ENCODE measurements around the gene OR2D2.
"Not testable (repeated sequence)": the region's sequence is repeated elsewhere in the genome, so short reads cannot be mapped to it uniquely, and the experiment has no call there.

The OR2D2 gene

GRCh38 chr11:6888830-6889229 lies 3.5 kb downstream of the OR2D2 start:
- DNase-seq (ENCODE audit: low spot score): no peak
- in situ Hi-C loops (cut with MboI; ENCODE audit: low pct_unique_long_range_greater_than_20kb, low sequenced_read_pairs, unreplicated experiment): no loop called here
- TF ChIP-seq CTCF (IDR thresholded peaks at IDR 0.05; ENCODE audit: extremely low read depth, insufficient read depth, missing control alignments): no peak

GRCh38 chr11:6887711-6888110 lies 4.6 kb downstream of the OR2D2 start:
- in situ Hi-C loops (cut with MboI; ENCODE audit: low pct_unique_long_range_greater_than_20kb, low sequenced_read_pairs, unreplicated experiment): not testable (repeated sequence)

GRCh38 chr11:6882751-6883150 lies 9.5 kb downstream of the OR2D2 start:
- DNase-seq (ENCODE audit: low spot score): no peak
- in situ Hi-C loops (cut with MboI; ENCODE audit: low pct_unique_long_range_greater_than_20kb, low sequenced_read_pairs, unreplicated experiment): no loop called here
- no peak for TF ChIP-seq CTCF (IDR thresholded peaks at IDR 0.05; ENCODE audit: extremely low read depth, insufficient read depth, missing control alignments)

More at GRCh38 chr11:6887711-6888110, 4.6 kb downstream of the OR2D2 start:
- DNase-seq (ENCODE audit: low spot score): not testable (repeated sequence)

DNA sequence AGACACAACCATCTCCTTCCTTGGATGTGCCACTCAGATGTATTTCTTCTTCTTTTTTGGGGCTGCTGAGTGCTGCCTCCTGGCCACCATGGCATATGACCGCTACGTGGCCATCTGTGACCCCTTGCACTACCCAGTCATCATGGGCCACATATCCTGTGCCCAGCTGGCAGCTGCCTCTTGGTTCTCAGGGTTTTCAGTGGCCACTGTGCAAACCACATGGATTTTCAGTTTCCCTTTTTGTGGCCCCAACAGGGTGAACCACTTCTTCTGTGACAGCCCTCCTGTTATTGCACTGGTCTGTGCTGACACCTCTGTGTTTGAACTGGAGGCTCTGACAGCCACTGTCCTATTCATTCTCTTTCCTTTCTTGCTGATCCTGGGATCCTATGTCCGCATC lies 15.4 kb downstream of the OR2D2 start:
- TF ChIP-seq CTCF (IDR thresholded peaks at IDR 0.05; ENCODE audit: extremely low read depth, insufficient read depth, missing control alignments): no peak
- no peak for DNase-seq (ENCODE audit: low spot score)
- in situ Hi-C loops (cut with MboI; ENCODE audit: low pct_unique_long_range_greater_than_20kb, low sequenced_read_pairs, unreplicated experiment): no loop called here

GRCh38 chr11:6876325-6876724 lies 16.0 kb downstream of the OR2D2 start, which contains the start of gene OR10A4:
Gene OR10A4 (plus strand): TSS chr11:6876625. CDS start chr11:6876648, 23 bp downstream.
- in situ Hi-C loops (cut with MboI; ENCODE audit: low pct_unique_long_range_greater_than_20kb, low sequenced_read_pairs, unreplicated experiment): no loop called here
- DNase-seq (ENCODE audit: low spot score): no peak
- no peak for TF ChIP-seq CTCF (IDR thresholded peaks at IDR 0.05; ENCODE audit: extremely low read depth, insufficient read depth, missing control alignments)

DNA sequence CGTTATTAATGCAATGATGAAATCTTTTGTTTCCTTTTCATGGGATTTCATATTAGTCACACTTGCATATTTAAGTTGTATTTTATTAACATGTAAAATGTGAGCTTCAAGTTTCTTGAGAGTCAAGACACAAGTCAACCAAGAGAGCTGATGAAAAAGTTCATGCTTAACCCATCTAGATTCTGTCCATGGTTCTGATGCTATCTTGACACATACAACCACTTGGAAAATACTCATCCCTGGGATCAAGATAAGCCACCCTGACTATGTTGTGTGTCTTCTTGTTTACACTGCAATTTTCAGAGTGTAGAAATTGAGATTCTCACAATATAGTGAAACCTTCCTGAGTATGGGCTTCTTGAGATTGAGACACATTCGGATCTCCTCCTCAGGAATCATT lies 16.5 kb downstream of the OR2D2 start:
- TF ChIP-seq CTCF (IDR thresholded peaks at IDR 0.05; ENCODE audit: extremely low read depth, insufficient read depth, missing control alignments): no peak
- in situ Hi-C loops (cut with MboI; ENCODE audit: low pct_unique_long_range_greater_than_20kb, low sequenced_read_pairs, unreplicated experiment): no loop called here
- no peak for DNase-seq (ENCODE audit: low spot score)

DNA sequence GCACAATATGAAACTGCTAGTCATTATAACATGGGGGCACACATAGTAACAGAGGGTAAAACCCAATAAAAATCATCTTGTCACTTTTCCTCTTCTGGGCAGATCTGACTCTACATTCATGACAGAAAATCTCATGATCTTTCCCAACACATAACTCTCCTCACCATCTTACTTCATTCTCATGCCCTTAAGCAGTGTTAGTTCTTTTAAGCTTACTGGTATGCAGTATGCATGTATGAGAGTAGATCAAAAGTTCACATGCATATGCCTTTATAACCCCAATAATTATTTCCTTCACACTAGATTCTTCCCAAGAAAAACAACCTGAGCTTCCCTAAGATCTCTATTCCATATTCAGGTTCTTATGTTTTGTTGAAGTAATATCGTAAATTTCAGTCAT lies 21.0 kb downstream of the OR2D2 start:
- in situ Hi-C loops (cut with MboI; ENCODE audit: low pct_unique_long_range_greater_than_20kb, low sequenced_read_pairs, unreplicated experiment): no loop called here
- no peak for TF ChIP-seq CTCF (IDR thresholded peaks at IDR 0.05; ENCODE audit: extremely low read depth, insufficient read depth, missing control alignments)
- no peak for DNase-seq (ENCODE audit: low spot score)

Data from GM13977 (cell line).